ENCODE results near the gene ENPP6. TPM values are rescaled to one million over a fixed set of nuclear protein-coding genes. Genes with fewer than 3 reads are reported as not detected.

The ENPP6 gene
- total and polyA plus RNA-seq, 4 donors, result 30.4 to 53.3 (median 32.2) TPM

DNA sequence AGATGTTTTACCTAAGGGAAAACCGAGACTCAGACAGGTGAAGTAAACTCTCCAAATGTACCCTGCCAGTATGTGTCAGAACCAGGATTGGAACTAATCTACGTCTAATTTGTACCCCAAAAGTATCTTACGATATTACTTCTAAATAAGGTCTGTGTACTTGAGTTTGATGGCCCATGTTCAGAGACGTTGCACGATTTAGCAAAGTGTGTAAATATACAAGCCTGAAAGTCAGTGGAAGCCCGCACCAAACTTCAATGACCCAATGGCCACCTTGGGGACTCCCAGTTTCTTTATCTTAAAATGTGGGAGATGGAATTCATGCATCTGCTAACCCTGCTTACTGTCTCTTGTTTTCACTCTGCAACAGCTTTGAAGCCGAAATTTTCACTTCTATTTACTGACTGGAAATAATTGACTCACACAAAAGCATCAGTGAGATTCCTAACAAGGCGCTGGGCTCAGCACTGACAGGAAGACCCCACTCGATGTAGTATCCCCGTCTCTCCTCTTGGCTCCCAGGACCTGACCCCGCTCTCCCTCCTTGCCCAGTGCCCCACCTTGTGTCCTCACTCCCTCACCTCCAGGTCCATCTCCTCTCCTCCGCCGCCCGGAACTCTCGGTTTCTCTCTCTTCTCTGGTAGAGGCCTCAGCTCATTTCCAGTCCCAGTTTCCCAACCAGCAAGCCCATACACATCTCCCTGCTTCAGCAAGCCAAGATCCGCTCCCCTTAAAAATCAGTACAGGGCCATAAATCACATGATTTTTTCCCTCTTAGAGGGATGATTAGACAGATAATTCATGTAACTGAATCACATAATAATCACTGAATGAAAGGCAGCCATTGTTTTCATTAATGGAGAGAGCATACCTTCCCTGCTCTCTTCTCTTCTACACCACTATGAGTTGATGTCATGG, 42.8 kb downstream of the ENPP6 start:
- WGBS (ENCODE audit: insufficient coverage), result 87% methylated on average over 14 of the region's 16 CpGs
- H3K27me3 ChIP-seq (ENCODE audit: control insufficient read depth, insufficient read depth, low read length), result no peaks in the 10 kb centered on the region
- no peak for DNase-seq (ENCODE audit: low read depth in 4 of 6, low spot score in 6 of 6)

GRCh38 chr4:184171011-184171410, 46.7 kb downstream of the ENPP6 start:
- 38% methylated on average over 1 of the region's 1 CpG for WGBS (ENCODE audit: insufficient coverage)
- Histone ChIP-seq H3K4me1 (ENCODE audit: control insufficient read depth, insufficient read depth, low read length) (peaks cover 14% of the 10 kb centered on the region), H3K36me3 (ENCODE audit: control insufficient read depth, insufficient read depth, low read length) (no peaks in the 10 kb centered on the region), H3K9me3 (ENCODE audit: control insufficient read depth, insufficient read depth, low read length) (no peaks in the 10 kb centered on the region), H3K4me3 (ENCODE audit: low read depth, low read length) (no peak overlapping the region), H3K27me3 (ENCODE audit: control insufficient read depth, insufficient read depth, low read length) (no peaks in the 10 kb centered on the region), H3K27ac (ENCODE audit: low read depth, low read length) (no peak overlapping the region)
- DNase-seq (ENCODE audit: low read depth in 4 of 6, low spot score in 6 of 6), result no peak

More for the DNA sequence above, 42.8 kb downstream of the ENPP6 start:
- H3K4me3 ChIP-seq (ENCODE audit: low read depth, low read length), result no peak overlapping the region
- peaks cover 1% of the 10 kb centered on the region for H3K9me3 ChIP-seq (ENCODE audit: control insufficient read depth, insufficient read depth, low read length)
- no peaks in the 10 kb centered on the region for H3K4me1 ChIP-seq (ENCODE audit: control insufficient read depth, insufficient read depth, low read length)
- H3K27ac ChIP-seq (ENCODE audit: low read depth, low read length), result no peak overlapping the region
- no peaks in the 10 kb centered on the region for H3K36me3 ChIP-seq (ENCODE audit: control insufficient read depth, insufficient read depth, low read length)

- H3K36me3 ChIP-seq (ENCODE audit: control insufficient read depth, insufficient read depth, low read length), result no peaks in the 10 kb centered on the region
- DNase-seq (ENCODE audit: low read depth in 4 of 6, low spot score in 6 of 6), result no peak
- no peak overlapping the region for H3K27ac ChIP-seq (ENCODE audit: low read depth, low read length)
- peaks cover 14% of the 10 kb centered on the region for H3K4me1 ChIP-seq (ENCODE audit: control insufficient read depth, insufficient read depth, low read length)
- H3K27me3 ChIP-seq (ENCODE audit: control insufficient read depth, insufficient read depth, low read length), result no peaks in the 10 kb centered on the region
- WGBS (ENCODE audit: insufficient coverage), result 82% methylated on average over 15 of the region's 17 CpGs
- no peak overlapping the region for H3K4me3 ChIP-seq (ENCODE audit: low read depth, low read length)
- no peaks in the 10 kb centered on the region for H3K9me3 ChIP-seq (ENCODE audit: control insufficient read depth, insufficient read depth, low read length)
These were observed 48.3 kb downstream of the ENPP6 start for GRCh38 chr4:184169225-184169867.

GRCh38 chr4:184168406-184169019, 49.2 kb downstream of the ENPP6 start:
- H3K4me1 ChIP-seq (ENCODE audit: control insufficient read depth, insufficient read depth, low read length), result peaks cover 14% of the 10 kb centered on the region
- WGBS (ENCODE audit: insufficient coverage), result 19% methylated on average over 31 of the region's 33 CpGs
- H3K9me3 ChIP-seq (ENCODE audit: control insufficient read depth, insufficient read depth, low read length), result no peaks in the 10 kb centered on the region

DNA sequence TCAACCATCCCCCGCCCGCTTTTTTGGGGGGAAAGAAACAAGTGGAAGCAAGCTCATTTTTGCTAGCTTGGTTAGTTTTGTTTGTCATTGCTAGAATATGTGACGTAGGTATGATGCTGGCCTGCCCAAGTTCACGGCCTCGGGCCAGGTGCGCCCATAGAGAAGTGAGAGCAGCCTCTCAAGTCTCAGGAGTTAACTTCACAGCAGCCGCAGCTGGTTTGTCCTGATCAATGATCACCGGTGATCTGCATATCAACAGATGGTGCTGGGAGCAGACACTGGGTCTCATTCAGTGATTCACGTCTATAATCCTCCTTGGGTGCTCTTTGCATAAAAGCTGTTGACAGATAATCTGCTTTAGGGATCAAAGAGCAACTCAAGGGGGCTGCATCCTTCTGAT, 50.1 kb downstream of the ENPP6 start:
- no peak overlapping the region for H3K27ac ChIP-seq (ENCODE audit: low read depth, low read length)
- H3K4me3 ChIP-seq (ENCODE audit: low read depth, low read length), result no peak overlapping the region
- no peak for DNase-seq (ENCODE audit: low read depth in 4 of 6, low spot score in 6 of 6)
- 55% methylated on average over 7 of the region's 9 CpGs for WGBS (ENCODE audit: insufficient coverage)
- H3K27me3 ChIP-seq (ENCODE audit: control insufficient read depth, insufficient read depth, low read length), result no peaks in the 10 kb centered on the region
- no peaks in the 10 kb centered on the region for H3K9me3 ChIP-seq (ENCODE audit: control insufficient read depth, insufficient read depth, low read length)
- H3K36me3 ChIP-seq (ENCODE audit: control insufficient read depth, insufficient read depth, low read length), result no peaks in the 10 kb centered on the region
- H3K4me1 ChIP-seq (ENCODE audit: control insufficient read depth, insufficient read depth, low read length), result peaks cover 14% of the 10 kb centered on the region

More at GRCh38 chr4:184168406-184169019, 49.2 kb downstream of the ENPP6 start:
- Histone ChIP-seq H3K4me3 (ENCODE audit: low read depth, low read length) (no peak overlapping the region), H3K27me3 (ENCODE audit: control insufficient read depth, insufficient read depth, low read length) (no peaks in the 10 kb centered on the region), H3K36me3 (ENCODE audit: control insufficient read depth, insufficient read depth, low read length) (no peaks in the 10 kb centered on the region), H3K27ac (ENCODE audit: low read depth, low read length) (no peak overlapping the region)
- DNase-seq (ENCODE audit: low read depth in 4 of 6, low spot score in 6 of 6), result peak; percentile 40 to 86 (median 51)

- 85% methylated on average over 4 of the region's 6 CpGs for WGBS (ENCODE audit: insufficient coverage)
These were observed 50.9 kb downstream of the ENPP6 start for GRCh38 chr4:184166736-184167135.

DNA sequence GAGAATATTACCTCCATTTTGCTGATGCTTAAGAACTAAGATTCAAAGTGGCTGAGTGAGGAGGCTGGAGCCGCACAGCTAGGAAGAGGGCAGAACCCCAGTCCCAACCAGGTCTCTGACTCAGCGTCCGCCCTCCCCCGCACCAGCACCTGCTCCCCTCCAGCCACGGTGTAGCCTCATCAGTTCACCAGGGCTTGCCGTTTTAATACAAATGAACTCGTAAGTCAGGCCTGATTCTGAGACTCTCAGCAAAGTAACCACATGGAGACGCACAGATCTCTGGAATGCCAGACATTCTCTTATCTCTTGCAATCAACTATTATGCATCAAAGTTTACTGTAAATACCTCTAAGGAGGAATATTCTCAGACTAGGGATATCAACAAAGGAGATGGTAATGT, 52.4 kb downstream of the ENPP6 start:
- Histone ChIP-seq H3K27me3 (ENCODE audit: control insufficient read depth, insufficient read depth, low read length) (no peaks in the 10 kb centered on the region), H3K36me3 (ENCODE audit: control insufficient read depth, insufficient read depth, low read length) (no peaks in the 10 kb centered on the region), H3K4me3 (ENCODE audit: low read depth, low read length) (no peak overlapping the region), H3K9me3 (ENCODE audit: control insufficient read depth, insufficient read depth, low read length) (no peaks in the 10 kb centered on the region), H3K27ac (ENCODE audit: low read depth, low read length) (no peak overlapping the region), H3K4me1 (ENCODE audit: control insufficient read depth, insufficient read depth, low read length) (peaks cover 14% of the 10 kb centered on the region)
- 57% methylated on average over 7 of the region's 8 CpGs for WGBS (ENCODE audit: insufficient coverage)
- no peak for DNase-seq (ENCODE audit: low read depth in 4 of 6, low spot score in 6 of 6)

More at GRCh38 chr4:184166736-184167135, 50.9 kb downstream of the ENPP6 start:
- Histone ChIP-seq H3K9me3 (ENCODE audit: control insufficient read depth, insufficient read depth, low read length) (no peaks in the 10 kb centered on the region), H3K27ac (ENCODE audit: low read depth, low read length) (no peak overlapping the region), H3K4me3 (ENCODE audit: low read depth, low read length) (no peak overlapping the region), H3K36me3 (ENCODE audit: control insufficient read depth, insufficient read depth, low read length) (no peaks in the 10 kb centered on the region), H3K4me1 (ENCODE audit: control insufficient read depth, insufficient read depth, low read length) (peaks cover 14% of the 10 kb centered on the region), H3K27me3 (ENCODE audit: control insufficient read depth, insufficient read depth, low read length) (no peaks in the 10 kb centered on the region)
- DNase-seq (ENCODE audit: low read depth in 4 of 6, low spot score in 6 of 6), result no peak

DNA sequence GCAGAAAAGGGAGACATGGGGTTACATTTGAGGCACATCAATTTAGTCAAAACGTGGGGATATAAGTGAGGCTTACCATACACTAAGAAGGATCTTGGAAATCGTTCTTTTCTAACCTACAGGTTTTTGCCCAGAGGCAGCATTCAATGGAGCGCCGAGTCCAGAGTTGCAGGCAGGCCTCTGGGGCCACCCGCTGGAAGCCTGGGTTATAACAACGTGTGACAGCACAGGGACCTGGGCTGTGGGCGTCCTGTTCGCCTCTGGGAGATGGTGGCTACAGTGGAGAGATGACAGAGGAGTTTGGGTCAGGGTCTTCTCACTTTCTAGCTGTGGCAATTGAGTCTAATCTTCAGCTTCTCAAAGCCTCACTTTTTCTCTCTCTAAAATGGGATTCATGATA, 53.9 kb downstream of the ENPP6 start:
- no peak overlapping the region for H3K4me3 ChIP-seq (ENCODE audit: low read depth, low read length)
- H3K36me3 ChIP-seq (ENCODE audit: control insufficient read depth, insufficient read depth, low read length), result no peaks in the 10 kb centered on the region
- H3K27ac ChIP-seq (ENCODE audit: low read depth, low read length), result no peak overlapping the region
- no peaks in the 10 kb centered on the region for H3K27me3 ChIP-seq (ENCODE audit: control insufficient read depth, insufficient read depth, low read length)
- no peaks in the 10 kb centered on the region for H3K9me3 ChIP-seq (ENCODE audit: control insufficient read depth, insufficient read depth, low read length)
- 11% methylated on average over 3 of the region's 8 CpGs for WGBS (ENCODE audit: insufficient coverage)
- peaks cover 8% of the 10 kb centered on the region for H3K4me1 ChIP-seq (ENCODE audit: control insufficient read depth, insufficient read depth, low read length)
- peak in 4 of 6 donors; percentile 13 to 89 (median 58) for DNase-seq (ENCODE audit: low read depth in 4 of 6, low spot score in 6 of 6)

DNA sequence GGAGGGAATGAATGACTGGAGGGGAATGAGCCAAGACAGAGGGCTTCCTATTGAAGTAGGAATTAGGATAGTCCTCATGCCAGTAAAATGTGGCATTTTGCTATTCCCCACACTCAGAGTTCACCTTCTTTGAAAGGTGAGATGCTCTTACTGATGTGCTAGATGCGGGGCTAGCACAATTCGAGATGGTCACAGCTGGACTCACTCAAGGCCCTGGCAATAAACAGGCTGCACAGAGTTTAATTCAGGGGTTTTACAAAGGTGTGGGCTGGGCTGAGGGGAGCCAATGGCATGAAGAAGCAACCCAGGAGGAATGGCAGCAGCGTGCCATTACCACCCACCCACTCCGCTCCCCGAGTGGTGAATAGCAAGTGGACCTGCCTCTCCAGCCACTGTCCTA, 55.1 kb downstream of the ENPP6 start:
- 84% methylated on average over 5 of the region's 5 CpGs for WGBS (ENCODE audit: insufficient coverage)
- Histone ChIP-seq H3K4me1 (ENCODE audit: control insufficient read depth, insufficient read depth, low read length) (no peaks in the 10 kb centered on the region), H3K36me3 (ENCODE audit: control insufficient read depth, insufficient read depth, low read length) (no peaks in the 10 kb centered on the region), H3K27ac (ENCODE audit: low read depth, low read length) (no peak overlapping the region), H3K9me3 (ENCODE audit: control insufficient read depth, insufficient read depth, low read length) (no peaks in the 10 kb centered on the region), H3K4me3 (ENCODE audit: low read depth, low read length) (no peak overlapping the region), H3K27me3 (ENCODE audit: control insufficient read depth, insufficient read depth, low read length) (no peaks in the 10 kb centered on the region)
- DNase-seq (ENCODE audit: low read depth in 4 of 6, low spot score in 6 of 6), result no peak
